PFSK-1 (cell line): ENCODE results near the gene ADGRG3.

Source experiments
- FOXP2 ChIP-seq: optimal IDR thresholded peaks from 2 replicates; pipeline ENCODE3; 2011; ENCODE audit warnings: borderline replicate concordance, control low read depth, inconsistent platforms; ENCODE audit not compliant: insufficient read depth; ENCODE audit errors: extremely low read length, extremely low read depth
- POLR2AphosphoS5 ChIP-seq: IDR thresholded peaks from 2 replicates; pipeline ENCODE4 v1.6.1; 2012; ENCODE audit warnings: low read depth, mild to moderate bottlenecking, control low read depth, low read length, moderate library complexity
- REST ChIP-seq, 2 experiments: IDR thresholded peaks; 2 replicates each; pipeline versions ENCODE4 v1.6.1 to v1.8.0; 2011 to 2012; ENCODE audit warnings: low read depth in 2 of 2, low read length in 2 of 2, control low read depth in 1 of 2, inconsistent platforms in 1 of 2, mild to moderate bottlenecking in 1 of 2, moderate library complexity in 1 of 2; ENCODE audit not compliant: insufficient read depth in 1 of 2
- SIN3A ChIP-seq: IDR thresholded peaks from 2 replicates; pipeline ENCODE4 v1.6.1; 2012; ENCODE audit warnings: mild to moderate bottlenecking, low read length, moderate library complexity, borderline replicate concordance; ENCODE audit not compliant: insufficient read depth
- TAF1 ChIP-seq: IDR thresholded peaks from 2 replicates; pipeline ENCODE4 v1.6.1; 2012; ENCODE audit warnings: low read length, control low read depth, borderline replicate concordance; ENCODE audit not compliant: insufficient read depth

ADGRG3 gene

GRCh38 chr16:57701759-57702371 lies 33.8 kb downstream of the ADGRG3 start:
- TF ChIP-seq POLR2AphosphoS5 (no peak), REST (IDR thresholded peaks at IDR 0.05; ENCODE audit: insufficient read depth in 1 of 2, low read depth in 2 of 2, low read length in 2 of 2) (no peak), FOXP2 (no peak)

- TF ChIP-seq REST (IDR thresholded peaks at IDR 0.05; ENCODE audit: insufficient read depth in 1 of 2, low read depth in 2 of 2, low read length in 2 of 2), result no peak
Observed at GRCh38 chr16:57703416-57704010, 35.4 kb downstream of the ADGRG3 start.

- TF ChIP-seq POLR2AphosphoS5 (no peak), SIN3A (no peak), TAF1 (no peak), FOXP2 (no peak), REST (IDR thresholded peaks at IDR 0.05; ENCODE audit: insufficient read depth in 1 of 2, low read depth in 2 of 2, low read length in 2 of 2) (no peak)
Observed at GRCh38 chr16:57704011-57704904, 36.2 kb downstream of the ADGRG3 start.

GRCh38 chr16:57704905-57705852 lies 37.1 kb downstream of the ADGRG3 start:
- TF ChIP-seq FOXP2, result no peak
- TF ChIP-seq POLR2AphosphoS5, result no peak
- TF ChIP-seq SIN3A, result no peak
- TF ChIP-seq REST (IDR thresholded peaks at IDR 0.05; ENCODE audit: insufficient read depth in 1 of 2, low read depth in 2 of 2, low read length in 2 of 2), result no peak
- TF ChIP-seq TAF1, result no peak
